ENCODE measurements around the gene RAB33B.
"Not testable (repeated sequence)": the region's sequence is repeated elsewhere in the genome, so short reads cannot be mapped to it uniquely, and the experiment has no call there.

RAB33B gene

DNA sequence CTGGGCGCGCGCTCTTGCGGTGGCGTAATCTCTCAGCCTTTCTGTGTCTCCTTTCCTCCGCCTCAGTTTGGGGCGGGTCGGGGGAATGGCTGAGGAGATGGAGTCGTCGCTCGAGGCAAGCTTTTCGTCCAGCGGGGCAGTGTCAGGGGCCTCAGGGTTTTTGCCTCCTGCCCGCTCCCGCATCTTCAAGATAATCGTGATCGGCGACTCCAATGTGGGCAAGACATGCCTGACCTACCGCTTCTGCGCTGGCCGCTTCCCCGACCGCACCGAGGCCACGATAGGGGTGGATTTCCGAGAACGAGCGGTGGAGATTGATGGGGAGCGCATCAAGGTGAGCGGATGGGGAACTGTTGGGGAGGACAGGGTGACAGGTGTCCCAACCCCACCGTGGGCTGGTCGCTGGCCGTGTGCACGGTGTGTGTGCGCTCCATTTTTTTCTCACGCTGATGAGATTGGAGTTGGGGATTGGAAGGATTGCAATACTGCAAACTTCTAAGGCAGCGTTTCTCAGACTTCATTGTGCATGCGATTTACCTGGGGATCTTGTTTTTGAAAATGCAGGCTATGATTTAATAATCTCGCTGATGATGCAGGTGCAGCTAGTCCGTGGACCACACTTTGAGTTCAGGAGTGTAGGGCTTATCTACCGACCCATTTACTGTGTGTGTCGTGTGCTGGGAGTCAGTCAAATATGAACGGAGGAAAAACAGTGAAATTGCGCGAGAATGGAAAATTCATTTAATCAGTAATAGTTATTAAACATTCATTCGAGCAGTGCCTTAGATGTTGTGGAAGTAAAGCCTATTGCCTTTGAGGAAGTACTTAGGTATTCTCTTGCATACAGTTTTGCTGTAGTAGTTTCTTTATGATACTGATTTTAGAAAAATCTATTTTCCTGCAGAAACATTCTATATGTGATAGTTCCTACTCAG lies at the start of gene RAB33B:
RAB33B (plus strand) TSS at position 11 of the 935 bp plus-strand sequence; CDS start at position 86, 75 bp downstream.
- DNase-seq = no peak

DNA sequence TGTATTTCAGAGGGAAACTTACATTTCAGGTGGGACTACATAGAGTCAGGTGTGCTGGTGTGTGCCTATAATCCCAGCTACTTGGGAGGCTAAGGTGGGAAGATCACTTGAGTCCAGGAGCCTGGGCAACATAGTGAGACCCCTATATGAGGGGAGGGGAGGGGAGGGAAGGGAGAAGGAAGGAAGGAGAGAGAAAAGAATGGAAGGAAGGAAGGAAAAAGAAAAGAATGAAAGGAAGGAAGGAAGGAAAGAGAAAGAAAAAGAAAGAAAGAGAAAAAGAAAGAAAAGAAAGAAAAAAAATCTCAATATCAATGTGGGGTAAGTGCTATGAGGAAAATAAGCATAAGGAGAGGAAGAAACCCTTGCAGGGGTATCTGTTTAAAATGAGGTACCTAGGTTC lies 43.6 kb upstream of the RAB33B start:
- DNase-seq = no peak

DNA sequence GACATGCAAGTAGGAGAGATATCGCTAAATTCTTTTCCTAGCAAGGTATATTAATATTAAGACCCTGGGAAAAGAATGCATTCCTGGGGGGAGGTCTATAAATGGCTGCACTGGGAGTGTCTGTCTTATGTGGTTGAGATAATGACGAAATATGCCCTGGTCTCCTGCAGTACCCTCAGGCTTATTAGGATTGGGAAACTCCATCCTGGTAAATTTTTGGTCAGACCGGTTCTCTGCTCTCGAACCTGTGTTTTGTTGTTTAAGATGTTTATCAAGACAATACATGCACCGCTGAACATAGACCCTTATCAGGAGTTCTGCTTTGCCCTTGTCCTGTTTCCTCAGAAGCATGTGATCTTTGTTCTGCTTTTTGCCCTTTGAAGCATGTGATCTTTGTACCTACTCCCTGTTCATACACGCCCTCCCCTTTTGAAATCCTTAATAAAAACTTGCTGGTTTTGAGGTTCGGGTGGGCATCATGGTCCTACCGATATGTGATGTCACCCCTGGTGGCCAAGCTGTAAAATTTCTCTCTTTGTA lies 39.2 kb upstream of the RAB33B start:
- not testable (repeated sequence) for DNase-seq

DNA sequence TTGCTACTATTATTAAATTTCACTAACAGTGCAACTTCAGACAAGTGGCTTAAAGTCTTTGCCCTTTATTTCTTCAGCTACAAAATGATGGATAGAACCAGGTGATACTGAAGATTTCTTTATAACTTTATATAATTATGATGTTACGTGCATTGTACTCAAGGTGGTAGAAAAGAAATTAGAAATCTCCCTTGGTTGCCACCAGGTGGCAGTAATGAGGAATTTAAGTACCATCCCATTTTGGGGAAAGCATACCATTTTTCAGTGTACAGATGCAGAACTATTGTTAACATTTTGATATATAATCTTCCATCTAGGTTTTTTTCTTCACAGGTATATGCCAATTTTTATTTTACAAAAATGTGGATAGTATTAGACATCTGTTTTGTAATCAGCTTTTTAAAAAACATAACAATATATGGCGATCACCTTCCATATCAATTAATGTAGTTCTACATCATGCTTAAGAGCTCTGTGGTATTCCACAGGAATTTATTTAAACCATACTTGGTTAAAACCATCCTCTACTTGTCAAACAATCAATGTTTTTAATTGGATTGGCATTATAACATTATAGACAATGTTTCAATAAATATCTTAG lies 37.7 kb upstream of the RAB33B start:
- DNase-seq = no peak

DNA sequence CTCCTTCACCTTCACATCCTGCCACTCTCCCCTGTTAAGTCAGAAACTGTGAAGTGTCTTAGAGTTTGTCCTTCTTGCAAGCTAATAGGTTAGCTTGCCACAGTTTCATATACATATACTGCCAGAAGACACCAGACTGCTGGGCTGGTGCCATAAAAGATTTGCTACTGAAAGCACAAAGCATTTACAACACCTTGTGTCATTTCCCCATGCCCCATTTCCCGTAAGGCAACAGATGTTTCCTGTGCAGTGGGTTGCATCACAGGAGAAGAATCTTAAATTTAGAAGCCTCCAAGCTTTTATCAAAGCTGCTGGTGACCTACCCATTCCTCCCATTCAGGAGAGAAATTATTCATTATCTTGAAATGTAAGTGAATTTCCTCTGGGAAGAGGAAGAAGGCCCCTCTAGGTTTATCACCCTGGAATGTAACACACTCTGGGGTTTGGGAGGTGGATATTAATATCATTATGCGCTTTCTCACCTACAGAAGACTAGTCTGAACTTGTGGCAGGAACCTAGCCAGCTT lies 34.5 kb upstream of the RAB33B start:
- no peak for DNase-seq

DNA sequence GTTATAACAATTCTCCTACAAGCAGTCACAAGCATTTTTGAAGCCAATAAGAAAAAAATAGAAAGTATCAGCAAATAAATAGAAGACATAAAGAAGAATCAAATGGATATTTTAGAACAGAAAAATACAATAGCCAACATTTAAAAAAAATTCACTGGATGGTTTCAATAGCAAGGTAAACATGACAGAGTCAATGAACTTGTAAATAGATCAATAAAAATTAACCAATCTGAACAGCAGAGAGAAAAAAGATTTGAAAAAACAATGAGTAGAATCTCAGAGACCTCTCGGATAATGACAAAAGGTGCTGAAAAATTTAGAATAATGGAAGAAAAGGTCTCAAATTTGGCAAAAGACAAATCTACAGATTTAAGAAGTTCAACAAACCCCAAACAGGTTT lies 33.3 kb upstream of the RAB33B start:
- no peak for DNase-seq

DNA sequence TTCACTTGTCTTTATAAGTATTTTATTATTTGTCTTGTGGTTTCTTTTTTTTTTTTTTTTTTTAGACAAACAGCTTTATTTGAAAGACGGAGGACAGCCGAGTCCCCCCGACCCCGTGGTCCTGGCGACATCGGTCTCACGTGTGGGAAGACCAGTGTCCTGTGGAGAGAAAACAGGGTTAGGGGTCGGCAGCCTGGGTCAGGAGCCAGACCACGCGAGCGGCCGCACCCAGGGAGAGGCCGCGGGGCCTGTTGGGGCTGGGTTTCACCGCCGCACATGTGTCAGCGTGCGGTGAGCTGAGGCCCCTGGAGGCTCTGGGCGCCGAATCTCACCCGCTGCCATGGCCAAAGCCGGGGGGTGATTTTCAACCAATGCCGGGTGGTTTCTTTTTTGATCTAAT lies 17.8 kb upstream of the RAB33B start:
- no peak for DNase-seq

DNA sequence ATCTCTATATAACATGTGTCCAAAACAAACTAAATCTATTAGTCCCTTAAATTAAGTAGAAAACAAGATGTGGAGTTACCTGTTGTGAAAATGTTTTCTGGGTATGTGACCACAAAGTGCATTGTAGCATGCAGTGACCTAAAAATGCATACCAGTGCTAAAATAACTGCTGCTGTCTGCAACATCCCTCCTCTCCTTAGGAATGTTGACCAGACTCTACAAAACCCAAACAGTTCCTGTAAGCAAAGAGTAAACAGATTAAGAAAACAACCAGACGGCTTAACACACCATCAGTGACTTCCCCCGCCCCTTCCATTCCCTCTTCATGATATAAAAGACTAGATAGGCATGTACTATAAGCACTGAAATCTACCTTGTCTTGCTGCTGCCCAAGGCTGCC lies 15.8 kb upstream of the RAB33B start:
- no peak for DNase-seq

DNA sequence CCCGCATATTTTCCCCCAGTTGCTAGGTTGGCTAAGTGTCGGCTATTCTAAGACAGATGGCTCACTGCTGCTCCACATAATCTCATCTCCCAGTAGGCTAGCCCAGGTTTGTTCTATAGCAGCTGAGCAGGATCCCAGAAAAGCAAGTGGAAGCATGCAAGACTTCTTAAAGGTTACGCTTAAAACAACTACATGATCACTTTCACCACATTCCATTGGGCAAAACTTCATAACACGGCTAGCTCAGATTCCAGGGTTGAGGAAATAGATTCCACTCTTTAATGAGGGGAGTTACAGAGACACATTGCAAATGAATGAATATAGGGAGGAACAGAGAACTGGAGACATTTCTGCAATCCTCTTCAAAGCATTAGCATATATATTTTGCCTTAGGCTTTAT lies 12.9 kb upstream of the RAB33B start:
- no peak for DNase-seq

DNA sequence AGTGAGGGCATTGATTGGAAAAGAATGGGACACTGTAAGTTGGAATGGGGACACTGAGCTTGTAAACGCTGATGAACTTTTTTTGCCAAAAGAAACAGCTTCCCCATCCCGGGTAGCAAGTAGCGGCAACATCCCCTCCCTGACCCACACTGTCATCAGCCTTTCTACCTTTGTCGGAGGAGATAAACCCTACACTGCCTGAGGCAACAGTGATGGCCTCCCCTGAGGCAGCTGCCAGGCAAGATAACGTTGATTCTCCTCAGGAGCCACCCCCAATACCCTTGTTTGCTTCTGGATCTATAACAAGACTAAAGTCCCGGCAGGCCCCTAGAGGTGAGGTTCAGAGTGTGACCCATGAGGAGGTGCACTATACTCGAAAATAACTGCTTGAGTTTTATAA lies 10.3 kb upstream of the RAB33B start:
- DNase-seq = no peak

DNA sequence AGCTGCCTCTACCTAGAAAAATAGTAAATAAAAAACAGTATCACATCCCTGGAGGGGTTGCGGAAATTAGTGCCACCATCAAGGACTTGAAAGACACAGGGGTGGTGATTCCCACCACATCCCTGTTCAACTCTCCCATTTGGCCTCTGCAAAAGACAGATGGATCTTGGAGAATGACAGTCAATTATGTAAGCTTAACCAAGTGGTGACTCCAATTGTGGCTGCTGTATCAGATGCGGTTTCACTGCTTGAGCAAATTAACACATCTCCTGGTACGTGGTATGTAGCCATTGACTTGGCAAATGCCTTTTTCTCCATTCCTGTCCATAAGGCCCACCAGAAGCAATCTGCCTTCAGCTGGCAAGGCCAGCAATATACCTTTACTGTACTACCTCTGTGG lies 9.0 kb upstream of the RAB33B start:
- DNase-seq = not testable (repeated sequence)

DNA sequence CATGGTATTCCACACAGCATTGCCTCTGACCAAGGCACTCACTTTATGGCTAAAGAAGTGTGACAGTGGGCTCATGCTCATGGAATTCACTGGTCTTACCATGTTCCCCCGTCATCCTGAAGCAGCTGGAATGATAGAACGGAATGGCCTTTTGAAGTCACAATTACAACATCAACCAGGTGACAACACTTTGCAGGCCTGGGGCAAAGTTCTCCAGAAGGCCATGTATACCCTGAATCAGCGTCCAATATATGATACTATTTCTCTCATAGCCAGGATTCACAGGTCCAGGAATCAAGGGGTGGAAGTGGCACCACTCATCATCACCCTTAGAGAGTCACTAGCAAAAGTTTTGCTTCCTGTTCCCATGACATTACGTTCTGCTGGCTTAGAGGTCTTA lies 6.8 kb upstream of the RAB33B start:
- DNase-seq = not testable (repeated sequence)

DNA sequence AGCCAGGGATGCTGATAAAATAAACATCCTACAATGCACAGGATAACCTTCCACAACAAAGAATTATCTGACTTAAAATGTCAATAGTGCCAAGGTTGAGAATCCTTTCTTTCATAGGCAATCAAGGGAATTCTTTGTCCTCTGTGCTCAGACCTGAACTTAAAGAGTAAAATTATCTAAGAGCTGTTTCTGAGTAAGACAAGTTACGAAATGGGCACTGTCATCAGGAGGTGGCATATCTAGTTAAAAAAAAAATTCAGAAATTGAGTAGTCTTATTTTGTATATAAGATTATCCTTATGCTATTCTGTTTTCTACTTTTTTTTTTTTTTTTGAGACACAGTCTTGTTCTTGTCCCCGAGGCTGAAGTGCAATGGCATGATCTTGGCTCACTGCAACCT lies 3.3 kb upstream of the RAB33B start:
- DNase-seq = no peak

DNA sequence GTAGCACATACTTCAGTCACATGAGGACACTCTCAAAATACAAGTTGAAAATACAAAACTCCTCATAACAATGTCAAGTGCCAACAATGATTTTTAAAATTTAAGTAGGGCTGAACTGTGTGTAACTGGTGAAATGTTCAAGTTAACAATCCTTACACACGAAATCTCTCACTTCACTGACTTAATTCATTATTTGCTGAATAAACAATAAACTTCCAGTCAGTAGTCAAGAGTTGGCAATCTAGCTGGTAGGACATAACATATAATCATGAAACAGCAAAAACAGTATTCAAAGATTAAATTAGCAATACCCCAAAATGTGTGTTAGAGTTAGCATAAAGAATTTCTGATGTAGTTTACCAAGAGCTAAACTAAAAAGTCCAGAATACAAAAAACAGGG lies 1.9 kb upstream of the RAB33B start:
- no peak for DNase-seq

DNA sequence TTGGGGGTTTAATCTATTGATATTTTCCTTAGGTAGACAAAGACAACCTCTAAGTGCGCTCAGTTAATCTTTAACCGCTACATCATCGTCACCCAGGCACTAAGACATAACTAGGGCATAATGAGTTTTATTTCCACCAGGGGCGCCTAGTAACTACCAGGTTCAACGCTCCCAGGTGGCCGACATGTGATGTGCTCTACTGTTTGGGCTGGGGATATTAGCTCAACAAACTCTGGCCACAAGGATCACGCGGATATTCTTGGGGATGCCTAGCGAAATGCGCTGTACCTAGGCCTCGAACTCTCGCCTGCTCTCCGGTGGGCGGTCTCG lies 915 bp upstream of the RAB33B start:
- no peak for DNase-seq

DNA sequence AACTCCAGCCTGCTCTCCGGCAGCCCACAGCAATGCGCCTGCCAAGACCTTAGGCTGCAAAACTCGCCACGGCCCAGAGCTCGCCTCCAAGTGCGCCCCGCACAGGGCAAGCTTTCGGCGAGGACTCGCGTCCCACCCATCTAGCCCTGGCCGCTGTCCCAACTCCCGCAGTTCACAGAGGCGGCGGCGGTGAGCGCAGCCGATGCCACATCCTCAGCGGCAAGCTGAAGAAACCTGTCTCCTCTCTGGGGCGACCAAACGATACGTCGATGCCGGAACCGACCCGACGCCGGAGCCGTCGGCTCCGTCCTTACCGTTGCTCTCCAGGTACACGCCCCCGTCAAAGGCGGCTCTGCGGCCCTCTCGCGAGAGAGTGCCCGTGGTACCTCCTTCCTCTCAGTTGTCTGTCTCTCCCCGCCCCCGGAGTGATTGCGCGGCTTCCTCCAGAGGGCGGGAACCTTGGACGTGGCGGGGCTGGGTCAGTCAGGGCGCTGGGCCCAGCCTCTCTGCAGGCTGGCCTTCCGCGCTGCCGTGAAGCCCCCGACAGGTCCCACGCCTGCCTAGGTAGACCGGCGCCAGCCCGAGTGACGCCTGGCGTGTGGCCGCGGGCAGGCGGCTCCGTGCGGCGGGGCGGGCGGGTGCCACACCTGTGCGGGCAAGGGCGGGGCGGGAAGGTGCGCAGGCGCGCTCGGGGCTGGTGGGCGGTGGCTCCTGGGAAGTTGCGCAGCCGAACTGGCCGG lies 380 bp upstream of the RAB33B start:
- DNase-seq = peak; percentile 95

DNA sequence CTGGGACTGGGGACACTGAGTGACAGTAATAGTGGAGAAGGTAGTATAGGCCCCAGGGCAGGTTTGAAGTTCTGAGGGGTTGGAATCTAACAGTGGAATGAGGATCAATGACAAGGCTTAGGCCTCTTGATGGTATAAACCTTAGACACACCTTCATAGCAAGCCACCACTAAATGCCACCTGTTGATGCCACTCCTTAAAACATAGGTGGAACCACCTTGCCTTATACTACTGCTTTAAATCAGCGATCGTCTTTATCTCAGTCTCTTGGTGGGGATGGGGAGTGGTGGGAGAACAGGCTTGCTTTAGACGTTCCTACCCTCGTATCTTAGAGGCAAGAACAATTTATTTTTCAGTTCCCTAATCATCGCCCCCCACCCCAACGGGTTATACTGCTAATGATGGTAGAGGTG lies 1.2 kb downstream of the RAB33B start:
- no peak for DNase-seq

DNA sequence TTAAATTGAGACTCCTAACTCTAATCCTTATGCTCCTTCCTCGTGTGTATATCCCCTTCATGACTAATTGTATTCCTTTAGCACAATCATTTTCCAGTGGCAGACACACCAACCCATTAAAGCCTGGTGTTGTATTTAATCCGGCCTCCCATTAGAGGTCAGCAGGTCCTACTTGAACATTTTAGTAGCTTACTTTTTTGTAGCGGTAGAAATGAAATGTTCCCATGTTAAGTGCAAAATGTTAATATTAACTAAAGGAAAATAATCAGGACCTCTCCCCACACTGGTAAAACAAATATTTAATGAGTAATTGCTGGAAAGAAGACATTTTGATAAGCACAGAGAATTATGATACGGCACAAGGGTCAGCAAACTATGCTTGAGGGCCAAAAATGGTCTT lies 3.4 kb downstream of the RAB33B start:
- no peak for DNase-seq

DNA sequence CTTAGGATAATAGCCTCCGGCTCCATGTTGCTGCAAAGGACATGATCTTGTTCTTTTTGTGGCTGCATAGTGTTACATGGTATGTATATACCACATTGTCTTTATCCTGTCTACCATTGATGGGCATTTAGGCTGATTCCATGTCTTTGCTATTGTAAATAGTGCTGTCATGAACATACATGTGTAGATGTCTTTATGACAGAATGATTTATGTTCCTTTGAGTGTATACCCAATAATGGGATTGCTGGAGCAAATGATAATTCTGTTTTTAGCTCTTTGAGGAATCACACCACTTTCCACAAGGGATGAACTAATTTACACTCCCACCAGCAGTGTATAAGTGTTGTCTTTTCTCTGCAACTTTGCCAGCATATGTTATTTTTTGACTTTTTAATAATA lies 4.6 kb downstream of the RAB33B start:
- no peak for DNase-seq

DNA sequence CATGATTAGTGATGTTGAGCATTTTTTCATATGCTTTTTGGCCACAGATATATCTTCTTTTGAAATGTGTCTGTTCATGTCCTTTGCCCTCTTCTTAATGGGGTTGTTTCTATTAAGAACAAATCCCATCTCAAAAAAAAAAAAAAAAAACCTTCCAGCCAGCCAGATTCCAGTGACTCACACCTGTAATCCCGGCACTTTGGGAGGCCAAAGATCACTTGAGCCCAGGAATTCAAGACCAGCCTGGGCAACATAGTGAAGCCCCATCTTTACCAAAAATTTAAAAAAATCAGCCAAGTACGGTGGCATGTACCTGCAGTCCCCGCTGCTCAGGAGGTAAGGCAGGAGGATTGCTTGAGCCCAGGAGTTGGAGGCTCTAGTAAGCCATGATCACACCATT lies 5.1 kb downstream of the RAB33B start:
- DNase-seq = no peak

DNA sequence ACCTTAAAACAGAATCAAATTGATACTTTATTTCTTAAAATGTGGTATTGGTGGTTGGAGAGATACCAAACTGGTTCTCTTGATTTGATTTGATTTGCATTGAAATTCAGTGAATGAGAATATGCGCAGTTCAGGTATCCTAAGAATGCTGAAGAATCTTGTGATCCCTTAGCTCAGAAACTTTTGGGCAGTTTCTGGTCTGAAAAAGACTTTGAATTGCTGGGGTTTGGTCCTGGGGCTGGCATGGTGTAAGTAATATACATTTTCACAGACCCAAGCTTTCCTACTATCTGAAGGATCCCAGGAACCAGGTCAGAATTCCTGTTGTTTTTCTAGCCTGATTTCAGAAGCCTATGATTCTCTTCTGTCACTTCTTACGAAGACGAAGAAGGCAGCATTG lies 6.6 kb downstream of the RAB33B start:
- no peak for DNase-seq

DNA sequence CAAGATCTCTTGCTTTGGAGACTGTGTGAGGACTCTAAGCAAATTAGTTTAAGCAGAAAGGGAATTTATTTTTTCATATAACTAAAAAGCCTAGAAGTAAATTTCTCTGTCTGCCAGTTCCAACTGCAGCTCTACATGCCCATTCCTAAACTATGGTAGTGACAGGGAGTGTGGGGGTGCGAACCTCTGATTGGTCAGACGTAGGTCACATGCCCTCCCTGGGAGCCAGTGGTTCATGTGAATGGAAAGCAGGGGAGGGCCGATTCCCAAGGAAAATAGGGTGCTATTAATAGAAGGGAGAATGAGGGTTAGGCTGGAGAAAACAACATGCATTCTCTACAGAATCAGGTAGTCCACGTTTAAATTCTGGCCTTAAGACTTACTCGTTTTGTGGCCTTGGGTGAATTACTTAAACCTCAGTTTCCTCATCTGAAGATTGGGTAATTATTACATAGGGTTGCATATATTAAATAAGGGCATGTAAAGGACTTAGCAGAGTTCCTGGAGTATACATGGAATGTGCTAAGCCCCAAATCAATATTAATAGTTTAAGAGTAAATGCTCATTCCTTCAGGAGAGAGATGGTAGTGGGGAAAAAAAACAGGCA lies 7.2 kb downstream of the RAB33B start:
- DNase-seq = no peak

DNA sequence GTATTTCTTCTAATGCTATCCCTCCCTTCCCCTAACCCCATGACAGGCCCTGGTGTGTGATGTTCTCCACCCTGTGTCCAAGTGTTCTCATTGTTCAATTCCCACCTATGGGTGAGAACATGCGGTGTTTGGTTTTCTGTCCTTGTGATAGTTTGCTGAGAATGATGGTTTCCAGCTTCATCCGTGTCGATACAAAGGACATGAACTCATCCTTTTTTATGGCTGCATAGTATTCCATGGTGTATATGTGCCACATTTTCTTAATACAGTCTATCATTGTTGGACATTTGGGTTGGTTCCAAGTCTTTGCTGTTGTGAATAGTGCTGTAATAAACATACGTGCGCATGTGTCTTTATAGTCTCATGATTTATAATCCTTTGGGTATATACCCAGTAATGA lies 10.6 kb downstream of the RAB33B start:
- not testable (repeated sequence) for DNase-seq

All from NCI-H2029 (cell line).